IMR-90 (cell line): Measurements from ENCODE around the gene SLAMF7. TPM values are rescaled to one million over a fixed set of nuclear protein-coding genes. Genes with fewer than 3 reads are reported as not detected.

ENCODE experiments used
- ATAC-seq: fragments of 200-7000 bp; cut with Tn5 transposase; 2 replicates; pipeline ENCODE4 v1.9.1; 2020; ENCODE audit warnings: low read depth, mild to moderate bottlenecking, moderate library complexity
- BruUV-seq: library from RNA; stranded (reverse); fragments of 400-500 nt; replicated peaks from 2 replicates; lab custom pipeline; 2021; lab: Mats Ljungman, UMichigan
- CTCF ChIA-PET: fragments of 300-600 bp; formaldehyde crosslinking; extraction: SDS; loops from one replicate; lab custom pipeline; 2021; ENCODE audit warnings: antibody characterized with exemption; lab: Yijun Ruan, JAX
- POLR2A ChIA-PET: fragments of 300-600 bp; sonication (Branson Sonifier 250); formaldehyde crosslinking; loops from one replicate; lab custom pipeline; 2022; ENCODE audit warnings: antibody characterized with exemption; ENCODE audit not compliant: unreplicated experiment; lab: Charles Lee
- DNase-seq: peaks from one replicate; pipeline ENCODE4 v3.0.0; 2013
- H2AFZ ChIP-seq: replicated peaks from 2 replicates; pipeline ENCODE3; 2013; ENCODE audit warnings: low read length, mild to moderate bottlenecking; ENCODE audit not compliant: poor library complexity
- H2AK5ac ChIP-seq: 2 replicates; pipeline ENCODE4 v1.6.1; 2013; ENCODE audit warnings: low read depth, low read length, inconsistent platforms
- H2AK9ac ChIP-seq: replicated peaks from 2 replicates; pipeline ENCODE3; 2013; ENCODE audit warnings: mild to moderate bottlenecking, low read depth, low read length, moderate library complexity; ENCODE audit not compliant: poor library complexity
- H2BK120ac ChIP-seq: 2 replicates; pipeline ENCODE4 v1.6.1; 2013; ENCODE audit warnings: low read depth, low read length, inconsistent platforms
- H2BK15ac ChIP-seq: 3 replicates; pipeline ENCODE4 v1.6.1; 2013; ENCODE audit warnings: low read depth, low read length, inconsistent platforms
- H2BK20ac ChIP-seq: 2 replicates; pipeline ENCODE4 v1.6.1; 2013; ENCODE audit warnings: low read depth, mild to moderate bottlenecking, inconsistent platforms, low read length, moderate library complexity
- H2BK5ac ChIP-seq: 2 replicates; pipeline ENCODE4 v1.6.1; 2013; ENCODE audit warnings: mild to moderate bottlenecking, low read depth, low read length, inconsistent platforms; ENCODE audit not compliant: poor library complexity, severe bottlenecking
- H3K14ac ChIP-seq: replicated peaks from 2 replicates; pipeline ENCODE4 v1.6.1; 2013; ENCODE audit warnings: low read depth, low read length, inconsistent platforms
- H3K18ac ChIP-seq: 2 replicates; pipeline ENCODE4 v1.6.1; 2013; ENCODE audit warnings: low read depth, low read length, control low read depth
- H3K23ac ChIP-seq: 2 replicates; pipeline ENCODE4 v1.6.1; 2013; ENCODE audit warnings: low read depth, low read length, inconsistent platforms
- H3K27ac ChIP-seq: 2 replicates; pipeline ENCODE4 v1.5.1; 2013; ENCODE audit warnings: mild to moderate bottlenecking, control low read depth, low read length; ENCODE audit not compliant: insufficient read depth
- H3K27me3 ChIP-seq: 2 replicates; pipeline ENCODE4 v1.6.1; 2013; ENCODE audit warnings: low read length; ENCODE audit not compliant: control insufficient read depth, insufficient read depth
- H3K36me3 ChIP-seq: 2 replicates; pipeline ENCODE4 v1.6.1; 2013; ENCODE audit warnings: low read length, mixed read lengths; ENCODE audit not compliant: control insufficient read depth, insufficient read depth
- H3K4ac ChIP-seq: 2 replicates; pipeline ENCODE4 v1.6.1; 2013; ENCODE audit warnings: low read depth, low read length, inconsistent platforms
- H3K4me1 ChIP-seq: 2 replicates; pipeline ENCODE4 v1.6.1; 2013; ENCODE audit warnings: low read length, mixed read lengths; ENCODE audit not compliant: control insufficient read depth, insufficient read depth
- H3K4me2 ChIP-seq: 2 replicates; pipeline ENCODE4 v1.6.1; 2013; ENCODE audit warnings: low read depth, mild to moderate bottlenecking, control low read depth, low read length, moderate library complexity
- H3K4me3 ChIP-seq: 2 replicates; pipeline ENCODE4 v1.5.1; 2013; ENCODE audit warnings: low read depth, mild to moderate bottlenecking, control low read depth, low read length, moderate library complexity; ENCODE audit not compliant: insufficient read depth
- H3K56ac ChIP-seq: 2 replicates; pipeline ENCODE4 v1.6.1; 2013; ENCODE audit warnings: low read length, inconsistent platforms; ENCODE audit not compliant: insufficient read depth; ENCODE audit errors: extremely low read depth
- H3K79me1 ChIP-seq, 2 experiments: 2 replicates each; pipeline ENCODE4 v1.6.1; 2013; ENCODE audit warnings: low read length in 2 of 2, inconsistent platforms in 1 of 2, low read depth in 1 of 2
- H3K9ac ChIP-seq: 2 replicates; pipeline ENCODE4 v1.6.1; 2013; ENCODE audit warnings: low read depth, low read length, control low read depth
- H3K9me1 ChIP-seq: 2 replicates; pipeline ENCODE4 v1.6.1; 2013; ENCODE audit warnings: low read length, inconsistent platforms; ENCODE audit not compliant: insufficient read depth
- H3K9me3 ChIP-seq: 2 replicates; pipeline ENCODE4 v1.6.1; 2013; ENCODE audit warnings: low read length; ENCODE audit not compliant: control insufficient read depth, insufficient read depth
- H4K20me1 ChIP-seq: 2 replicates; pipeline ENCODE4 v1.6.1; 2013; ENCODE audit warnings: low read length, inconsistent platforms; ENCODE audit not compliant: insufficient read depth
- H4K5ac ChIP-seq: 2 replicates; pipeline ENCODE4 v1.6.1; 2013; ENCODE audit warnings: mild to moderate bottlenecking, low read depth, low read length, control low read depth
- H4K8ac ChIP-seq, 2 experiments: 2 replicates each; pipeline ENCODE4 v1.6.1; 2013; ENCODE audit warnings: low read depth in 2 of 2, low read length in 2 of 2, control low read depth in 1 of 2, inconsistent platforms in 1 of 2
- H4K91ac ChIP-seq: 2 replicates; pipeline ENCODE4 v1.6.1; 2013; ENCODE audit warnings: low read depth, low read length, inconsistent platforms; ENCODE audit not compliant: insufficient read depth
- BHLHE40 ChIP-seq: fragments of 150-350 bp; IDR thresholded peaks from 2 replicates; pipeline ENCODE4 v1.6.1; 2016; ENCODE audit warnings: mild to moderate bottlenecking, low read depth, low read length
- CEBPB ChIP-seq: IDR thresholded peaks from 2 replicates; pipeline ENCODE4 v1.6.1; 2012; ENCODE audit warnings: low read depth, low read length, improper control_type of control experiment
- CHD1 ChIP-seq: IDR thresholded peaks from 2 replicates; pipeline ENCODE4 v1.6.1; 2012; ENCODE audit warnings: low read depth, low read length, improper control_type of control experiment
- FOS ChIP-seq: fragments of 150-350 bp; IDR thresholded peaks from 2 replicates; pipeline ENCODE4 v1.6.1; 2016; ENCODE audit warnings: low read depth, low read length
- MAFK ChIP-seq: IDR thresholded peaks from 2 replicates; pipeline ENCODE4 v1.6.1; 2012; ENCODE audit warnings: low read depth, low read length, improper control_type of control experiment
- MAZ ChIP-seq: IDR thresholded peaks from 2 replicates; pipeline ENCODE4 v1.6.1; 2012; ENCODE audit warnings: low read depth, mild to moderate bottlenecking, low read length, improper control_type of control experiment, moderate library complexity, borderline replicate concordance
- MXI1 ChIP-seq: IDR thresholded peaks from 2 replicates; pipeline ENCODE4 v1.6.1; 2012; ENCODE audit warnings: low read depth, mild to moderate bottlenecking, low read length, moderate library complexity, borderline replicate concordance
- NFE2L2 ChIP-seq: fragments of 150-350 bp; IDR thresholded peaks from 2 replicates; pipeline ENCODE4 v1.6.1; 2016; ENCODE audit warnings: low read depth, mild to moderate bottlenecking, low read length
- POLR2A ChIP-seq: IDR thresholded peaks from 2 replicates; pipeline ENCODE4 v1.6.1; 2012; ENCODE audit warnings: mild to moderate bottlenecking, low read depth, low read length
- RAD21 ChIP-seq: IDR thresholded peaks from 2 replicates; pipeline ENCODE4 v1.6.1; 2012; ENCODE audit warnings: low read length, improper control_type of control experiment
- RCOR1 ChIP-seq: IDR thresholded peaks from 2 replicates; pipeline ENCODE4 v1.6.1; 2012; ENCODE audit warnings: mild to moderate bottlenecking, low read length, improper control_type of control experiment; ENCODE audit not compliant: insufficient replicate concordance
- RFX5 ChIP-seq: IDR thresholded peaks from 2 replicates; pipeline ENCODE4 v1.8.0; 2012; ENCODE audit warnings: low read depth, mild to moderate bottlenecking, low read length, moderate library complexity
- SMC3 ChIP-seq: fragments of 150-350 bp; IDR thresholded peaks from 2 replicates; pipeline ENCODE4 v1.6.1; 2016; ENCODE audit warnings: low read depth, mild to moderate bottlenecking, antibody characterized with exemption, low read length, moderate library complexity
- USF2 ChIP-seq: fragments of 150-350 bp; IDR thresholded peaks from 2 replicates; pipeline ENCODE4 v1.6.1; 2017; ENCODE audit warnings: mild to moderate bottlenecking, antibody characterized with exemption, low read length, low read depth
- WGBS, 2 experiments: methylation state at CpG; one replicate each; pipeline versions ENCODE4 v1.1.5 to v1.1.7; 2013; ENCODE audit warnings: missing lambda C conversion rate in 2 of 2; ENCODE audit not compliant: insufficient read length in 1 of 2; ENCODE audit errors: extremely low coverage in 2 of 2; 5-methylcytosine and 5-hydroxymethylcytosine counted together
- dilution Hi-C: fragments of 300-500 bp; cut with HindIII; formaldehyde crosslinking; loops from one replicate; pipeline ENCODE4 v1.14.3; 2018; ENCODE audit warnings: low sequenced_read_pairs; ENCODE audit not compliant: unreplicated experiment
- in situ Hi-C: fragments of 300-500 bp; cut with MboI; formaldehyde crosslinking; loops from 3 replicates; pipeline ENCODE4 v1.14.3; 2019; ENCODE audit warnings: low sequenced_read_pairs, inconsistent platforms, mixed read lengths
- intact Hi-C: fragments of 100-400 bp; cut with micrococcal nuclease; formaldehyde crosslinking; loops from 2 replicates; pipeline ENCODE4 v1.10.0; 2022
- polyA plus RNA-seq, 3 experiments: library from polyadenylated mRNA; depleted of rRNA; stranded (reverse); fragments of >200 nt; gene quantifications; 2 replicates each; pipeline ENCODE4 v1.2.3, GENCODE V29; 2012; ENCODE audit warnings: low replicate concordance in 1 of 3
- total RNA-seq: library from RNA; depleted of rRNA; stranded (reverse); fragments of >200 nt; gene quantifications from 2 replicates; pipeline ENCODE4 v1.2.3, GENCODE V29; 2012
- TF ChIP-seq, protein P1 (sequence below): fragments of 150-350 bp; IDR thresholded peaks from 2 replicates; pipeline ENCODE4 v1.6.1; 2016; ENCODE audit warnings: low read depth, mild to moderate bottlenecking, low read length, moderate library complexity, borderline replicate concordance
- TF ChIP-seq, protein P2 (sequence below): conservative IDR thresholded peaks from 2 replicates; pipeline ENCODE4 v1.5.1; 2012; ENCODE audit warnings: mild to moderate bottlenecking, low read depth, low read length, improper control_type of control experiment

The SLAMF7 gene
- total and polyA plus RNA-seq, 2 of the 4 experiments (the other 2 are of a cell fraction): not detected

DNA sequence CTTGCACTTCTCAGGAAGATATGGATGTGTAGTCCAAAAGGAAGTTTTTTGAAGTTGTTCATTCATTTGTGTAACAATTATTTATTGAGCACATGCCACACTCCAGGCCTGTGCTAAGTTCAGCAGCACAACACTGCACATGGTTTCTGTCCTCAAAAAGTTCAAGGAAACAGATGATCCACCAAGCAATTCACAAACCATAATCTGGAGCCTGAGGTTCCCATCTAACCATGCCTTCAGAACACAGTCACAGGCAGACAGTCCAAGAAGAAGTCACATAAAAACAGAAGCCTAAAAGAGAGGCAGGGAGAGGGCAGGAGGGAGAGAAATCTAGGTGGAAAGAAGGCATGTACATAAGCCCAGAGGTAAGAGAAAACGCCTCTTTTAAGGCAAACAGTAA, 29.3 kb upstream of the SLAMF7 start:
- no peak overlapping the region for H2AK9ac ChIP-seq
- WGBS, 2 experiments: no CpG with 5 or more reads among the region's 1 CpG
- no peak overlapping the region for H2BK5ac ChIP-seq
- no peaks in the 10 kb centered on the region for H3K9me3 ChIP-seq
- H3K23ac ChIP-seq: no peak overlapping the region
- POLR2A ChIA-PET: no interaction called here
- no peak for ATAC-seq
- no peaks in the 10 kb centered on the region for H3K9me1 ChIP-seq
- TF ChIP-seq RCOR1 (no peak), RAD21 (no peak), MXI1 (no peak), BHLHE40 (no peak), FOS (no peak), USF2 (no peak), CEBPB (no peak), NFE2L2 (no peak), POLR2A (no peak), CHD1 (no peak), RFX5 (no peak), SMC3 (no peak), MAZ (no peak), MAFK (no peak)
- TF ChIP-seq, protein P1, sequence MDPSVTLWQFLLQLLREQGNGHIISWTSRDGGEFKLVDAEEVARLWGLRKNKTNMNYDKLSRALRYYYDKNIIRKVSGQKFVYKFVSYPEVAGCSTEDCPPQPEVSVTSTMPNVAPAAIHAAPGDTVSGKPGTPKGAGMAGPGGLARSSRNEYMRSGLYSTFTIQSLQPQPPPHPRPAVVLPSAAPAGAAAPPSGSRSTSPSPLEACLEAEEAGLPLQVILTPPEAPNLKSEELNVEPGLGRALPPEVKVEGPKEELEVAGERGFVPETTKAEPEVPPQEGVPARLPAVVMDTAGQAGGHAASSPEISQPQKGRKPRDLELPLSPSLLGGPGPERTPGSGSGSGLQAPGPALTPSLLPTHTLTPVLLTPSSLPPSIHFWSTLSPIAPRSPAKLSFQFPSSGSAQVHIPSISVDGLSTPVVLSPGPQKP: no peak
- TF ChIP-seq, protein P2, sequence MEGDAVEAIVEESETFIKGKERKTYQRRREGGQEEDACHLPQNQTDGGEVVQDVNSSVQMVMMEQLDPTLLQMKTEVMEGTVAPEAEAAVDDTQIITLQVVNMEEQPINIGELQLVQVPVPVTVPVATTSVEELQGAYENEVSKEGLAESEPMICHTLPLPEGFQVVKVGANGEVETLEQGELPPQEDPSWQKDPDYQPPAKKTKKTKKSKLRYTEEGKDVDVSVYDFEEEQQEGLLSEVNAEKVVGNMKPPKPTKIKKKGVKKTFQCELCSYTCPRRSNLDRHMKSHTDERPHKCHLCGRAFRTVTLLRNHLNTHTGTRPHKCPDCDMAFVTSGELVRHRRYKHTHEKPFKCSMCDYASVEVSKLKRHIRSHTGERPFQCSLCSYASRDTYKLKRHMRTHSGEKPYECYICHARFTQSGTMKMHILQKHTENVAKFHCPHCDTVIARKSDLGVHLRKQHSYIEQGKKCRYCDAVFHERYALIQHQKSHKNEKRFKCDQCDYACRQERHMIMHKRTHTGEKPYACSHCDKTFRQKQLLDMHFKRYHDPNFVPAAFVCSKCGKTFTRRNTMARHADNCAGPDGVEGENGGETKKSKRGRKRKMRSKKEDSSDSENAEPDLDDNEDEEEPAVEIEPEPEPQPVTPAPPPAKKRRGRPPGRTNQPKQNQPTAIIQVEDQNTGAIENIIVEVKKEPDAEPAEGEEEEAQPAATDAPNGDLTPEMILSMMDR: no peak
- dilution Hi-C loops (no loop called here), intact Hi-C loops (no loop called here), in situ Hi-C loops (no loop called here)
- H2BK20ac ChIP-seq: no peak overlapping the region
- H3K56ac ChIP-seq: no peak overlapping the region
- H3K4me3 ChIP-seq: no peak overlapping the region
- no peak for DNase-seq
- H3K9ac ChIP-seq: no peak overlapping the region
- H3K27me3 ChIP-seq: no peaks in the 10 kb centered on the region
- no peaks in the 10 kb centered on the region for H3K36me3 ChIP-seq
- H2BK120ac ChIP-seq: no peak overlapping the region
- H4K20me1 ChIP-seq: no peaks in the 10 kb centered on the region
- H3K4me2 ChIP-seq: no peak overlapping the region
- no peak overlapping the region for H4K8ac ChIP-seq
- H4K5ac ChIP-seq: no peak overlapping the region
- H2BK15ac ChIP-seq: no peak overlapping the region
- no peaks in the 10 kb centered on the region for H3K79me1 ChIP-seq
- no peaks in the 10 kb centered on the region for H3K4me1 ChIP-seq
- CTCF ChIA-PET: no interaction called here
- H4K91ac ChIP-seq: no peak overlapping the region
- H3K14ac ChIP-seq: no peak overlapping the region
- no peak overlapping the region for H3K27ac ChIP-seq
- no peak overlapping the region for H3K4ac ChIP-seq
- BruUV-seq: no TSS peak
- no peak overlapping the region for H2AK5ac ChIP-seq
- H3K18ac ChIP-seq: no peak overlapping the region
- H2AFZ ChIP-seq: no peak overlapping the region
